Activated CD8-positive, alpha-beta memory T cell treated with anti-CD3 and anti-CD28 coated beads, Interleukin-2, amount 10 ng/mL, durations not matched to agents 7 days and 5 days (primary cell): ENCODE data around the gene TM7SF2. TPM values are rescaled to one million over a fixed set of nuclear protein-coding genes. Genes with fewer than 3 reads are reported as not detected.

Experiments used
- ATAC-seq: fragments of 150-1000 bp; cut with Tn5 transposase; one replicate; pipeline ENCODE4 v1.10.0; 2021; ENCODE audit warnings: moderate library complexity
- CTCF ChIA-PET: fragments of 350-600 bp; sonication (Branson Sonifier 250); formaldehyde crosslinking; loops from one replicate; lab custom pipeline; 2021; ENCODE audit warnings: antibody characterized with exemption; lab: Charles Lee
- DNase-seq: peaks from one replicate; pipeline ENCODE4 v3.0.0-alpha.2; 2020
- H3K27ac Mint-ChIP-seq: one replicate; pipeline ENCODE4 v1.8.0; 2021; ENCODE audit warnings: mild to moderate bottlenecking, mixed read lengths
- H3K27me3 Mint-ChIP-seq: one replicate; pipeline ENCODE4 v1.8.0; 2021; ENCODE audit warnings: mixed read lengths
- H3K36me3 Mint-ChIP-seq: one replicate; pipeline ENCODE4 v1.8.0; 2021; ENCODE audit warnings: mild to moderate bottlenecking, mixed read lengths
- H3K4me1 Mint-ChIP-seq: one replicate; pipeline ENCODE4 v1.8.0; 2021; ENCODE audit warnings: mixed read lengths
- H3K4me3 Mint-ChIP-seq: one replicate; pipeline ENCODE4 v1.8.0; 2021; ENCODE audit warnings: mild to moderate bottlenecking, moderate library complexity, mixed read lengths
- H3K9me3 Mint-ChIP-seq: one replicate; pipeline ENCODE4 v1.8.0; 2022; ENCODE audit warnings: low read depth, mixed read lengths
- microRNA-seq: library from miRNA; unstranded; fragments of <30 nt; microRNA quantifications from one replicate; pipeline ENCODE4 v1.2.0, GENCODE V29; 2022
- total RNA-seq, 2 experiments: library from RNA; stranded (reverse); gene quantifications; one replicate each; pipeline ENCODE4 v1.2.3, GENCODE V29; 2021

The TM7SF2 gene
- total RNA-seq, 2 experiments from 2014 or later: 21.0 to 26.2 TPM

DNA sequence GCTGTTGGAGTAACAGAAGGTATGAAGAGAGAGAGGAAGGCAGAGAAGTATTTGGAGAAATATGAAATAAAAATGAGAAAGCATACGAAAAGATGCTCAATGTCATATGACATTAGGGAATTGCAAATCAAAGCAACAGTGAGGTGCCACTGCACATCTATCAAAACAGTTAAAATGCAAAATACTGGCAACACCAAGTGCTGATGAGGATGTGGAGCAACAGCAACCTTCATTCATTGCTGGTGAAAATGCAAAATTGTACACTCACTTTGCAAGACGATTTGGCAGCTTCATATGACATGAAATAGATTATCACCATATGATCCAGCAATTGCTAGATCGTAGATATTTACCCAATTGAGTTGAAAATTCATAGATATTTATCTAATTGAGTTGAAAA, 49.0 kb downstream of the TM7SF2 start:
- Mint-ChIP-seq H3K4me1 (peaks cover 9% of the 10 kb centered on the region), H3K9me3 (no peaks in the 10 kb centered on the region), H3K27me3 (peaks cover 16% of the 10 kb centered on the region), H3K27ac (no peak overlapping the region), H3K36me3 (no peaks in the 10 kb centered on the region), H3K4me3 (no peak overlapping the region)
- ATAC-seq (no peak), DNase-seq (no peak)
- CTCF ChIA-PET: no interaction called here

- H3K9me3 Mint-ChIP-seq: no peaks in the 10 kb centered on the region
- ATAC-seq (no peak), DNase-seq (no peak)
- peaks cover 13% of the 10 kb centered on the region for H3K27me3 Mint-ChIP-seq
- CTCF ChIA-PET: interaction anchor here (1.4 to 2.5 kb wide), 2 partner anchors 13 to 17 kb away, joined by 3 to 6 read pairs; no protein-coding TSS in a partner anchor
- no peaks in the 10 kb centered on the region for H3K36me3 Mint-ChIP-seq
- no peak overlapping the region for H3K4me3 Mint-ChIP-seq
- no peak overlapping the region for H3K27ac Mint-ChIP-seq
- H3K4me1 Mint-ChIP-seq: peaks cover 7% of the 10 kb centered on the region
Measured at GRCh38 chr11:65163684-65164083, 52.0 kb downstream of the TM7SF2 start.

Small RNA genes lying within 50 kb of the gene (microRNA-seq; reads per million reads assigned to microRNA genes)
- not detected for gene MIR6751

Other genes starting within 250 kb of the TM7SF2 start
- 100 to 1,000 TPM; 149 to 155 TPM for gene EHD1, start 233.3 kb upstream of the TM7SF2 start, total RNA-seq
- 10 to 100 TPM; 27.3 to 27.9 TPM for gene ATG2A, start 194.7 kb upstream of the TM7SF2 start, total RNA-seq
- 10 to 100 TPM; 11.7 to 12.3 TPM for gene PPP2R5B, start 187.2 kb upstream of the TM7SF2 start, total RNA-seq
- not detected for gene GPHA2, start 176.0 kb upstream of the TM7SF2 start, total RNA-seq
- not detected for gene MAJIN, start 139.8 kb upstream of the TM7SF2 start, total RNA-seq
- under 1 TPM; 0.33 to 0.67 TPM for gene BATF2, start 114.9 kb upstream of the TM7SF2 start, total RNA-seq
- 10 to 100 TPM; 74.1 to 86.9 TPM for gene ARL2, start 97.7 kb upstream of the TM7SF2 start, total RNA-seq
- gene SNX15, start 84.4 kb upstream of the TM7SF2 start, total RNA-seq: 10 to 100 TPM; 18.9 to 29.2 TPM
- gene SAC3D1, start 70.7 kb upstream of the TM7SF2 start, total RNA-seq: 10 to 100 TPM; 24.3 to 27.2 TPM
- gene NAALADL1, start 53.3 kb upstream of the TM7SF2 start, total RNA-seq: 10 to 100 TPM; 14.8 to 15.3 TPM
- gene CDCA5, start 27.8 kb upstream of the TM7SF2 start, total RNA-seq: 100 to 1,000 TPM; 128 to 147 TPM
- 10 to 100 TPM; 28.3 to 32.4 TPM for gene ZFPL1, start 27.6 kb upstream of the TM7SF2 start, total RNA-seq
- gene VPS51, start 15.7 kb upstream of the TM7SF2 start, total RNA-seq: 100 to 1,000 TPM; 104 to 116 TPM
- 10 to 100 TPM; 10.5 to 13.5 TPM for gene ZNHIT2, start 5.8 kb downstream of the TM7SF2 start, total RNA-seq
- gene FAU, start 10.3 kb downstream of the TM7SF2 start, total RNA-seq: 100 to 1,000 TPM; 899 to 972 TPM
- 10 to 100 TPM; 42.0 to 61.7 TPM for gene MRPL49, start 10.4 kb downstream of the TM7SF2 start, total RNA-seq
- 10 to 100 TPM; 34.4 to 35.1 TPM for gene SYVN1, start 22.6 kb downstream of the TM7SF2 start, total RNA-seq
- not detected for gene SPDYC, start 58.4 kb downstream of the TM7SF2 start, total RNA-seq
- gene CAPN1, start 70.1 kb downstream of the TM7SF2 start, total RNA-seq: 100 to 1,000 TPM; 137 to 174 TPM
- 10 to 100 TPM; 79.8 to 89.5 TPM for gene POLA2, start 150.1 kb downstream of the TM7SF2 start, total RNA-seq
- 1 to 10 TPM in 1 of 2 experiments, not detected in 1; 1.4 TPM for gene CDC42EP2, start 203.0 kb downstream of the TM7SF2 start, total RNA-seq
- gene DPF2, start 222.0 kb downstream of the TM7SF2 start, total RNA-seq: 10 to 100 TPM; 81.4 to 87.2 TPM
- 1 to 10 TPM; 1.1 TPM for gene TIGD3, start 242.9 kb downstream of the TM7SF2 start, total RNA-seq